Measurements from ENCODE around the gene TCF7L1.
A peak's percentile ranks its signal among the peaks of the same experiment; 100 is the strongest.
"Not testable (repeated sequence)": the region's sequence is repeated elsewhere in the genome, so short reads cannot be mapped to it uniquely, and the experiment has no call there.

The TCF7L1 gene

GRCh38 chr2:85132834-85133637 lies at the start of gene TCF7L1:
Gene TCF7L1, plus strand, starts transcription at chr2:85133392. Its CDS starts 293 bp downstream, at chr2:85133685.
- DNase-seq = peak; percentile 61

GRCh38 chr2:85085563-85085962 lies 47.6 kb upstream of the TCF7L1 start:
- no peak for DNase-seq

GRCh38 chr2:85087541-85087940 lies 45.7 kb upstream of the TCF7L1 start:
- DNase-seq = no peak

- no peak for DNase-seq
Observed at GRCh38 chr2:85088921-85089320, 44.3 kb upstream of the TCF7L1 start.

- no peak for DNase-seq
Observed at GRCh38 chr2:85089585-85089984, 43.6 kb upstream of the TCF7L1 start.

GRCh38 chr2:85091838-85092237 lies 41.4 kb upstream of the TCF7L1 start:
- DNase-seq = no peak

- peak; percentile 34 for DNase-seq
Observed at GRCh38 chr2:85095094-85095493, 38.1 kb upstream of the TCF7L1 start.

- DNase-seq = no peak
Observed at GRCh38 chr2:85096616-85097015, 36.6 kb upstream of the TCF7L1 start.

- no peak for DNase-seq
Observed at GRCh38 chr2:85104228-85104627, 29.0 kb upstream of the TCF7L1 start.

- DNase-seq = peak; percentile 45
Observed at GRCh38 chr2:85106489-85107180, 26.6 kb upstream of the TCF7L1 start.

GRCh38 chr2:85110991-85111560 lies 22.1 kb upstream of the TCF7L1 start:
- DNase-seq = no peak

- DNase-seq = peak; percentile 54
Observed at GRCh38 chr2:85111819-85112281, 21.3 kb upstream of the TCF7L1 start.

- peak; percentile 10 for DNase-seq
Observed at GRCh38 chr2:85112906-85113625, 20.1 kb upstream of the TCF7L1 start.

GRCh38 chr2:85114586-85115330 lies 18.4 kb upstream of the TCF7L1 start:
- no peak for DNase-seq

- no peak for DNase-seq
Observed at GRCh38 chr2:85116207-85116606, 17.0 kb upstream of the TCF7L1 start.

GRCh38 chr2:85119900-85120299 lies 13.3 kb upstream of the TCF7L1 start:
- DNase-seq = no peak

GRCh38 chr2:85120363-85120762 lies 12.8 kb upstream of the TCF7L1 start:
- DNase-seq = no peak

GRCh38 chr2:85126462-85126861 lies 6.7 kb upstream of the TCF7L1 start:
- not testable (repeated sequence) for DNase-seq

GRCh38 chr2:85129861-85130260 lies 3.3 kb upstream of the TCF7L1 start:
- no peak for DNase-seq

GRCh38 chr2:85130407-85130806 lies 2.8 kb upstream of the TCF7L1 start:
- no peak for DNase-seq

GRCh38 chr2:85131116-85131515 lies 2.1 kb upstream of the TCF7L1 start:
- DNase-seq = no peak

- no peak for DNase-seq
Observed at GRCh38 chr2:85132397-85132796, 795 bp upstream of the TCF7L1 start.

Data from HCEC 1CT (cell line).